GM12872 (cell line): ENCODE results near the gene C8A.

Experiments
- CTCF ChIP-seq: IDR thresholded peaks from 3 replicates; pipeline ENCODE4 v1.5.1; 2011; ENCODE audit warnings: low read depth, mild to moderate bottlenecking, low read length, moderate library complexity; ENCODE audit not compliant: insufficient read depth

C8A gene

GRCh38 chr1:56904663-56905397 lies 50.2 kb downstream of the C8A start:
- TF ChIP-seq CTCF: no peak

GRCh38 chr1:56905667-56906066 lies 51.1 kb downstream of the C8A start:
- no peak for TF ChIP-seq CTCF

DNA sequence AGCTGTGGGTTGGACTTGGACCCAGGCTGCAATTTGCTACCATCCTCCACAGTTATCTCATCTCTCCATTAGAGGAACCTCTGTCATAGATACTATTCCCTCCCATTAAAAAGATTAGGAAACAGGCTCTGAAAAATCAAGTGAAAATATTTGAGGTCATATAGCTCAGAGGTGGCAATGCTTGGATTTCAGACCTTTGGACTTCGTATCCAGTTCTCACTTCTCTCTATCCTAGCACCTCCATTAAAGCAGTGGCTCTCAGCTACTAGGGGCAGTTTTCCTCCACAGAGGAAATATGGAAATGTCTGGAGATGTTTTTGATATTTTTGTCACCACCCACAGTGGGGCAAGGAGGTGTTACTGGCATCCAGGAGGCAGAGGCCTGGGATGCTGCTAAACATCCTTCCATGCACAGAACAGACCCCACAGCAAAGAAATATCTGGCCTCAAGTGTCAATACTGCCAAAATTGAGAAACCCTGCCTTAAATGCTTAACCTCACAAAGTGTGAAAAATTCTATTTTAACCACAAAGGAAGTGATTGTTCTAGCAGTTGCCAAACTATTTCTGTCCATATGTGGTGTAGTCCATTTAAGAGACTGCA lies 54.1 kb downstream of the C8A start:
- no peak for TF ChIP-seq CTCF

GRCh38 chr1:56910441-56910985 lies 55.9 kb downstream of the C8A start:
- no peak for TF ChIP-seq CTCF

GRCh38 chr1:56911098-56911938 lies 56.7 kb downstream of the C8A start:
- TF ChIP-seq CTCF: no peak

DNA sequence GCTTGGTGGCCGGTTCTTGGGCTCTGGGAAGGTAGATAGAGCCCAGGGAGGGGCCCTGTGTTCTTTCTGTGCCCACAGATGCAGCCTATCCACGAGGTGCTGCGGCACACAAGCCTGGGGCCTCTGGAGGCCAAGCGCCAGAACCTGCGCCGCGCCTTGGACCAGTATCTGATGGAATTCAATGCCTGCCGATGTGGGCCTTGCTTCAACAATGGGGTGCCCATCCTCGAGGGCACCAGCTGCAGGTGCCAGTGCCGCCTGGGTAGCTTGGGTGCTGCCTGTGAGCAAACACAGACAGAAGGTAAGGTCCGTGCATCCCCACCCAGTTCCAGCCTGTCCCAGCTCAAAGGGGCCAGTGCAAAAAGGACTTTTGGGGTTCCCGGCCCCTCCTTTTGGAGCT lies 57.7 kb downstream of the C8A start:
- no peak for TF ChIP-seq CTCF

DNA sequence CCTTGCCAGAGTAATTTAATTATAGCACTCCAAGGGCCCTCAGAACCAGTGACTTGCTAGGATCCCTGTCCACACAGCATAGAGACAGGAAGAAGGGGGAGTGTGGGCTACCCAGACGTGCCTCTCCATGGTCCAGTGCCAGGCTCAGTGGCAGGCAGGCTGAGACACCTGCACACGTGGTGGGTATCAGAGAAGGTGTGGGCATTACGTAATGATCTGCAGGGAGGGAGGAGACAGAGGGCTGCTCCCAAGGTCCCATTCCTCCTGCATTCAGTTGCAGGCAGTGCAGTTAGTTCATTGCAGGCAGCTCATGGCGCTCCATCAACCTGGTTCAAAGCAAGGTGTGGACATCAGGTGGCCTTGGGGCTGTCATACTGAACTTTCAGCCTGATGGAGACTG lies 61.4 kb downstream of the C8A start:
- TF ChIP-seq CTCF: no peak
